Endothelial cell of umbilical vein (primary cell): ENCODE results near the gene HUNK. TPM values are rescaled to one million over a fixed set of nuclear protein-coding genes. Genes with fewer than 3 reads are reported as not detected.

Experiments used
- BruUV-seq: library from RNA; stranded (reverse); fragments of 400-500 nt; replicated peaks from 2 replicates; lab custom pipeline; 2021; lab: Mats Ljungman, UMichigan
- CTCF ChIA-PET: fragments of 300-600, 350-600 bp; sonication (Branson Sonifier 250); formaldehyde crosslinking; loops from one replicate; lab custom pipeline; 2021; ENCODE audit warnings: antibody characterized with exemption, inconsistent platforms; lab: Charles Lee
- POLR2A ChIA-PET: fragments of 300-600, 350-600 bp; sonication (Branson Sonifier 250); formaldehyde crosslinking; loops from one replicate; lab custom pipeline; 2021; ENCODE audit warnings: antibody characterized with exemption, inconsistent platforms; lab: Charles Lee
- DNase-seq: peaks from one replicate; pipeline ENCODE4 v3.0.0-alpha.2; 2011; ENCODE audit warnings: low read depth, low spot score
- FAIRE-seq: peaks from 2 replicates; lab custom pipeline; 2011; peaks lifted over from hg19 to GRCh38; lab: Jason Lieb, UNC
- H2AFZ ChIP-seq: 2 replicates; pipeline ENCODE4 v1.6.0; 2012; ENCODE audit warnings: low read depth, low read length, control low read depth, inconsistent platforms
- H3K27ac ChIP-seq: 2 replicates; pipeline ENCODE4 v1.5.1; 2011; ENCODE audit warnings: low read depth, mild to moderate bottlenecking, control low read depth, low read length, moderate library complexity; ENCODE audit not compliant: insufficient read depth
- H3K27me3 ChIP-seq, 2 experiments: 2 replicates each; pipeline versions ENCODE4 v1.6.0 to v1.6.1; 2011; ENCODE audit warnings: low read length in 2 of 2, mixed read lengths in 1 of 2; ENCODE audit not compliant: control insufficient read depth in 2 of 2, insufficient read depth in 2 of 2
- H3K36me3 ChIP-seq, 2 experiments: 2 replicates in 1 of 2; 3 replicates in 1 of 2; pipeline ENCODE4 v1.5.1; 2011; ENCODE audit warnings: low read length in 2 of 2, mild to moderate bottlenecking in 1 of 2, moderate library complexity in 1 of 2; ENCODE audit not compliant: control insufficient read depth in 2 of 2, insufficient read depth in 2 of 2; ENCODE audit errors: extremely low read depth in 1 of 2
- H3K4me1 ChIP-seq: 3 replicates; pipeline ENCODE4 v1.5.1; 2011; ENCODE audit warnings: mild to moderate bottlenecking, low read length; ENCODE audit not compliant: control insufficient read depth, insufficient read depth; ENCODE audit errors: extremely low read depth
- H3K4me2 ChIP-seq: 2 replicates; pipeline ENCODE4 v1.6.1; 2011; ENCODE audit warnings: low read length, control low read depth, mixed read lengths; ENCODE audit not compliant: insufficient read depth
- H3K4me3 ChIP-seq, 3 experiments: fragments of 200-600 bp in 1 of 3; sonication (generic), shearing (Covaris generic) in 1 of 3; replicated peaks in 1 of 3; 2 replicates each; pipeline ENCODE4 v1.5.1; 2011 to 2016; ENCODE audit warnings: control low read depth in 3 of 3, low read length in 3 of 3, mild to moderate bottlenecking in 2 of 3, inconsistent platforms in 1 of 3, low read depth in 1 of 3, moderate library complexity in 1 of 3; ENCODE audit not compliant: insufficient read depth in 1 of 3
- H3K79me2 ChIP-seq: 2 replicates; pipeline ENCODE4 v1.6.0; 2012; ENCODE audit warnings: low read length, inconsistent platforms; ENCODE audit not compliant: control insufficient read depth, insufficient read depth
- H3K9ac ChIP-seq: replicated peaks from 2 replicates; pipeline ENCODE3; 2011; ENCODE audit warnings: low read length, control low read depth; ENCODE audit not compliant: insufficient read depth; ENCODE audit errors: extremely low read depth
- H3K9me1 ChIP-seq: replicated peaks from 3 replicates; pipeline ENCODE4 v1.6.0; 2011; ENCODE audit warnings: mild to moderate bottlenecking, low read length; ENCODE audit not compliant: control insufficient read depth, insufficient read depth; ENCODE audit errors: extremely low read depth
- H3K9me3 ChIP-seq: replicated peaks from 2 replicates; pipeline ENCODE4 v1.5.1; 2012; ENCODE audit warnings: low read length, inconsistent platforms; ENCODE audit not compliant: control insufficient read depth, insufficient read depth
- H4K20me1 ChIP-seq: replicated peaks from 2 replicates; pipeline ENCODE3; 2011; ENCODE audit warnings: mild to moderate bottlenecking, low read length; ENCODE audit not compliant: control insufficient read depth, insufficient read depth; ENCODE audit errors: extremely low read depth
- EZH2 ChIP-seq: IDR thresholded peaks from 2 replicates; pipeline ENCODE4 v1.6.1; 2012; ENCODE audit warnings: borderline replicate concordance, low read depth, mild to moderate bottlenecking, moderate library complexity, low read length, inconsistent platforms; ENCODE audit not compliant: severe bottlenecking
- FOS ChIP-seq: IDR thresholded peaks from 2 replicates; pipeline ENCODE4 v1.6.1; 2011; ENCODE audit warnings: mild to moderate bottlenecking, low read length, moderate library complexity, borderline replicate concordance; ENCODE audit not compliant: insufficient read depth
- GATA2 ChIP-seq: IDR thresholded peaks from 2 replicates; pipeline ENCODE4 v1.7.0; 2011; ENCODE audit warnings: low read depth, mild to moderate bottlenecking, moderate library complexity, mixed read lengths, low read length; ENCODE audit not compliant: insufficient read length, insufficient read depth
- JUN ChIP-seq: IDR thresholded peaks from 2 replicates; pipeline ENCODE4 v1.6.1; 2011; ENCODE audit warnings: borderline replicate concordance, low read depth; ENCODE audit not compliant: insufficient read length, insufficient read depth
- MYC ChIP-seq: IDR thresholded peaks from one replicate; pipeline ENCODE4 v1.6.1; 2011; ENCODE audit warnings: mild to moderate bottlenecking, low read depth, low read length
- POLR2A ChIP-seq: IDR thresholded peaks from 2 replicates; pipeline ENCODE4 v1.6.1; 2012; ENCODE audit warnings: low read depth, mild to moderate bottlenecking, control low read depth, low read length
- POLR2AphosphoS5 ChIP-seq: IDR thresholded peaks from 2 replicates; pipeline ENCODE4 v1.6.1; 2012; ENCODE audit warnings: low read depth, mild to moderate bottlenecking, control low read depth, low read length, moderate library complexity; ENCODE audit not compliant: insufficient read depth
- dilution Hi-C: fragments of 300-500 bp; cut with MboI; formaldehyde crosslinking; loops from one replicate; pipeline ENCODE4 v1.15.0; 2019; ENCODE audit warnings: low sequenced_read_pairs; ENCODE audit not compliant: extremely low pct_ligation_motif_present
- intact Hi-C: fragments of 100-400 bp; cut with micrococcal nuclease; formaldehyde crosslinking; loops from one replicate; pipeline ENCODE4 v1.10.0; 2022
- polyA plus RNA-seq, 4 experiments: library from polyadenylated mRNA; depleted of rRNA in 3 of 4; stranded (reverse) in 3 of 4; unstranded in 1 of 4; fragments of >200 nt; gene quantifications; 2 replicates each; pipeline versions ENCODE4 v1.2.1 to v1.2.3, GENCODE V29; 2011 to 2012; ENCODE audit warnings: missing spikeins in 1 of 4
- total RNA-seq: library from RNA; stranded (reverse); gene quantifications from 2 replicates; pipeline ENCODE4 v1.2.3, GENCODE V29; 2021
- TF ChIP-seq, protein P1 (sequence below): IDR thresholded peaks from 2 replicates; pipeline ENCODE4 v1.6.1; 2011; ENCODE audit not compliant: insufficient read depth, insufficient read length

Gene HUNK
- total and polyA plus RNA-seq, 2 donors (not counting 3 experiments of a cell fraction or from before 2014, with no cell fraction given): not detected

DNA sequence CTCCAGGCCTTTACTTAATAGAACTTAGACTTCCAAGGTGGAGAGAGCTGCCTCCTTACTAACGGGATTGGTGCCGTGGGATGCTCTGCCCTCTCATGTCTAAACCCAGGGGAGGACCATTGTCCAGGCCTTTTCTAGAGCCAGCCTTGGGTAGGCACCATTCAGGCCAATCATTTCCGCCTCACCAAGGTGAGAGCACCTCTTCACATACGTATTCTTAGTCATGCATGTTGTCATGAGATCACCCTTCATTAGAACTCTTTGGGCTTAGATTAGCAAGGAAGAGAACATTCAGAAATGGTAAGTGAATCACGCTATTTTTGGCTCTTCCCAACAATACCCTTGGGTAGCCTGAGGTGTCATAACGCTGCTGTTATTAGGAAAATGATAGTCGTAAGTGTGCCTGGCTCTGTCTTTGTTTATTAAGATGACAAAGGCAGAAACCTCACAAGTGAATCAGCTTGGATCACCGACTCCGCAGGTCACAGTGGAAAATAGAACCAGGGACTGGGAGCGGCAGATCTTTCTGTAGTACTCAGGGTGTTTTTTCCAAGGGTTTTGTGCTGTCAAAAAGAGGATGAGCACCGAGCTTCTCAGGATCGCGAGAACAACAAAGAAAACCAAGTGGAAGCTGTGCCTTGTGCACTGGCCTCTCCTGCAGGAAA, 55.0 kb downstream of the HUNK start:
- intact Hi-C loops (no loop called here), dilution Hi-C loops (no loop called here)
- ChIA-PET CTCF (no interaction called here), POLR2A (no interaction called here)
- H4K20me1 ChIP-seq: no peaks in the 10 kb centered on the region
- H3K4me2 ChIP-seq: no peak overlapping the region
- BruUV-seq: no TSS peak
- no peaks in the 10 kb centered on the region for H3K36me3 ChIP-seq
- no peaks in the 10 kb centered on the region for H3K4me1 ChIP-seq
- H3K9me1 ChIP-seq: no peaks in the 10 kb centered on the region
- no peaks in the 10 kb centered on the region for H3K79me2 ChIP-seq
- no peak overlapping the region for H2AFZ ChIP-seq
- no peaks in the 10 kb centered on the region for H3K27me3 ChIP-seq
- no peak for FAIRE-seq
- no peak overlapping the region for H3K4me3 ChIP-seq
- no peak for DNase-seq
- H3K9me3 ChIP-seq: no peaks in the 10 kb centered on the region
- H3K27ac ChIP-seq: no peak overlapping the region
- no peak for TF ChIP-seq GATA2
- TF ChIP-seq, protein P1, sequence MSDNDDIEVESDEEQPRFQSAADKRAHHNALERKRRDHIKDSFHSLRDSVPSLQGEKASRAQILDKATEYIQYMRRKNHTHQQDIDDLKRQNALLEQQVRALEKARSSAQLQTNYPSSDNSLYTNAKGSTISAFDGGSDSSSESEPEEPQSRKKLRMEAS: no peak
- TF ChIP-seq EZH2: no peak
- no peak for TF ChIP-seq JUN
- TF ChIP-seq FOS: no peak
- no peak overlapping the region for H3K9ac ChIP-seq

DNA sequence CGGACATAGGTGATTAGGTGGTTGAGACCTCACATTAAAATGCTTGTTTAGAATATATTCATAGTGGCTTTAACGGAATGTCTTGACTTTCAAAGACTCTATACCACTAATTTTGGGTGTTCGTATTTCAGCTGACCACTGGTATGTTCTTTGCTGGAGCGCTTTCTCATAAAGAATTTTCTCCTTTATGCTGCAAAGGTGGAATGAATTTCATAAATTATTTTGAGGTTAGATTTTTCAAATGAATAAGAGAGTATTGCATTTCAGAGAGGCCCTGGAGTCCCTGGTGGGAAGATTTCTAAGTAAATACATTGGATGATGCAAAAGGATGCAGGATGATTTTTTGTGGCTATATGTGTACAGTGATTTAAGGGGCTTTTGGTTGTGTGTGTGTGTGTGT, 55.8 kb downstream of the HUNK start:
- dilution Hi-C loops (no loop called here), intact Hi-C loops (no loop called here)
- H3K27ac ChIP-seq: no peak overlapping the region

More for the DNA sequence above, 55.8 kb downstream of the HUNK start:
- Histone ChIP-seq H3K36me3 (no peaks in the 10 kb centered on the region), H3K9me3 (no peaks in the 10 kb centered on the region), H3K9ac (no peak overlapping the region), H3K9me1 (no peaks in the 10 kb centered on the region), H4K20me1 (no peaks in the 10 kb centered on the region), H3K27me3 (no peaks in the 10 kb centered on the region), H3K4me2 (no peak overlapping the region), H3K79me2 (no peaks in the 10 kb centered on the region), H2AFZ (no peak overlapping the region), H3K4me1 (no peaks in the 10 kb centered on the region), H3K4me3 (no peak overlapping the region)
- no TSS peak for BruUV-seq
- ChIA-PET CTCF (no interaction called here), POLR2A (no interaction called here)
- FAIRE-seq (no peak), DNase-seq (no peak)
- TF ChIP-seq POLR2AphosphoS5: no peak
- no peak for TF ChIP-seq FOS
- TF ChIP-seq, protein P1: no peak
- TF ChIP-seq EZH2: no peak
- TF ChIP-seq MYC: no peak
- no peak for TF ChIP-seq GATA2
- no peak for TF ChIP-seq POLR2A
